Vagina (tissue), 2 donors: ENCODE measurements around the gene HSPE1. TPM values are rescaled to one million over a fixed set of nuclear protein-coding genes. Genes with fewer than 3 reads are reported as not detected.

Experiments
- DNase-seq, 2 donors: peaks; one replicate each; pipeline ENCODE4 v3.0.0-alpha.2; 2017; ENCODE audit errors: extremely low spot score in 2 of 2
- H3K27ac ChIP-seq: fragments of 200-600 bp; sonication (generic); one replicate; pipeline ENCODE4 v1.5.1; 2019
- H3K27me3 ChIP-seq: fragments of 200-600 bp; sonication (generic); one replicate; pipeline ENCODE4 v1.5.1; 2019
- H3K36me3 ChIP-seq, 2 donors: fragments of 200-600 bp; sonication (generic); one replicate each; pipeline ENCODE4 v1.5.1; 2017 to 2019
- H3K4me1 ChIP-seq: fragments of 200-600 bp; sonication (generic); one replicate; pipeline ENCODE4 v1.5.1; 2019
- H3K4me3 ChIP-seq, 2 donors: fragments of 200-600 bp; sonication (generic); 1 replicate in 1 of 2; 2 replicates in 1 of 2; pipeline ENCODE4 v1.5.1; 2016 to 2019
- H3K9me3 ChIP-seq: fragments of 200-600 bp; sonication (generic); one replicate; pipeline ENCODE4 v1.5.1; 2019
- POLR2A ChIP-seq, 2 donors: fragments of 450-650 bp; IDR thresholded peaks; one replicate each; pipeline ENCODE4 v1.6.1; 2017; ENCODE audit warnings: antibody characterized with exemption in 2 of 2, mild to moderate bottlenecking in 2 of 2, moderate library complexity in 2 of 2
- POLR2AphosphoS5 ChIP-seq, 2 donors: sonication (generic); formaldehyde crosslinking; IDR thresholded peaks; one replicate each; pipeline ENCODE4 v1.9.0; 2017; ENCODE audit warnings: antibody characterized with exemption in 2 of 2, mild to moderate bottlenecking in 2 of 2, low read depth in 1 of 2; ENCODE audit not compliant: insufficient read depth in 1 of 2
- intact Hi-C: fragments of 100-400 bp; cut with DNase I; formaldehyde crosslinking; loops from one replicate; pipeline ENCODE4 v1.15.1; 2023
- total RNA-seq: library from RNA; depleted of rRNA; stranded (reverse); fragments of >200 nt; gene quantifications from one replicate; pipeline ENCODE4 v1.2.3, GENCODE V29; 2016
- TF ChIP-seq, protein P1 (sequence below), 3 experiments: fragments of 450-650 bp in 2 of 3; fragments of 200-600 bp in 1 of 3; sonication (generic) in 1 of 3; IDR thresholded peaks; one replicate each; pipeline ENCODE4 v1.5.1; 2017 to 2019; ENCODE audit warnings: antibody characterized with exemption in 3 of 3, mild to moderate bottlenecking in 2 of 3, moderate library complexity in 2 of 3

The HSPE1 gene
- total RNA-seq, 1 donor from 2014 or later = 39.0 TPM

DNA sequence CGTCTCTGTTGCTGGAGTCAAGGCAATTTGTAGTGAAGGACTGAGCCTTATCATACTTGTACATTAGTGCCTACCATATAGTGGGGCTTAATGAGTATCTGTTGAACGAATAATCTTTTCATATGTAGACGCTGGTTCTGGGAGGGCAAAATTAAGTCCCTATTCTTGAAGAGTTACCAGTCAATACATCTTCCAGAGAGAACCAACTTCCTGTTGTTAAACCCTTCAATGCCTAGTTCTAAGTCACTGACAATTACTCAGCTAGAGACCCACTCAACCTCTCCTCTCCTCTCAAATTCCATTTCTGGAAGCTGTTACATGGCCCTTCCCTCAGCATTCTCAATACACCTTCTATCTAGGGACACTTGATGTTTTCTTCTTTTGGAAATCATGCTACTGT is 14.6 kb downstream of the HSPE1 start:
- Histone ChIP-seq H3K27me3 (no peaks in the 10 kb centered on the region), H3K27ac (peak overlapping the region; percentile 93), H3K4me3 (no peak overlapping the region), H3K4me1 (peaks cover 33% of the 10 kb centered on the region), H3K9me3 (no peaks in the 10 kb centered on the region), H3K36me3 (no peaks in the 10 kb centered on the region)
- DNase-seq = no peak
- intact Hi-C loops = no loop called here
- TF ChIP-seq, protein P1, sequence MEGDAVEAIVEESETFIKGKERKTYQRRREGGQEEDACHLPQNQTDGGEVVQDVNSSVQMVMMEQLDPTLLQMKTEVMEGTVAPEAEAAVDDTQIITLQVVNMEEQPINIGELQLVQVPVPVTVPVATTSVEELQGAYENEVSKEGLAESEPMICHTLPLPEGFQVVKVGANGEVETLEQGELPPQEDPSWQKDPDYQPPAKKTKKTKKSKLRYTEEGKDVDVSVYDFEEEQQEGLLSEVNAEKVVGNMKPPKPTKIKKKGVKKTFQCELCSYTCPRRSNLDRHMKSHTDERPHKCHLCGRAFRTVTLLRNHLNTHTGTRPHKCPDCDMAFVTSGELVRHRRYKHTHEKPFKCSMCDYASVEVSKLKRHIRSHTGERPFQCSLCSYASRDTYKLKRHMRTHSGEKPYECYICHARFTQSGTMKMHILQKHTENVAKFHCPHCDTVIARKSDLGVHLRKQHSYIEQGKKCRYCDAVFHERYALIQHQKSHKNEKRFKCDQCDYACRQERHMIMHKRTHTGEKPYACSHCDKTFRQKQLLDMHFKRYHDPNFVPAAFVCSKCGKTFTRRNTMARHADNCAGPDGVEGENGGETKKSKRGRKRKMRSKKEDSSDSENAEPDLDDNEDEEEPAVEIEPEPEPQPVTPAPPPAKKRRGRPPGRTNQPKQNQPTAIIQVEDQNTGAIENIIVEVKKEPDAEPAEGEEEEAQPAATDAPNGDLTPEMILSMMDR (IDR thresholded peaks at IDR 0.05) = no peak
- TF ChIP-seq POLR2AphosphoS5 (IDR thresholded peaks at IDR 0.05; ENCODE audit: insufficient read depth in 1 of 2, low read depth in 1 of 2) = no peak
- no peak for TF ChIP-seq POLR2A (IDR thresholded peaks at IDR 0.05)

DNA sequence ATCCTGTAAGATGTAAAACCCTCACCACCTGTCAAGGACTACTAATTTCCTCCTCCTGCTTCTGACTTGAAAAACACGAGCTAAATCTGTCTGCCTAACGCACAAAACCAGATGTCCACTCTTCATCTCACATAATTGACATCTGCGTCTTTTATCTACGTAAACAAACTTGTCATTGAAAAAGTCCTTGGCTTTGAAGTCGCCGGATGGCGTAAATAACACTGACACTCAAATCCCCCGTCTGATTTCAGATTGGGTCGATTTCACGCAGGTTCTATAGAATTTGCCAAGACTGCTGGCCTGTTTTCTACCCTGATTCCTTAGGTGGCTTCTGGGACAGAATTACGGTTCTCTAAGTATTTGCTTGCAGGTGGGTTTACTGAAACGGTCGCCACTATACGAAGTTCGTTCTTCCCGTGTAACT is 15.1 kb downstream of the HSPE1 start:
- Histone ChIP-seq H3K36me3 (no peaks in the 10 kb centered on the region), H3K4me3 (peak overlapping the region; percentile 76 to 91), H3K27ac (peak overlapping the region; percentile 93), H3K9me3 (no peaks in the 10 kb centered on the region), H3K4me1 (peaks cover 33% of the 10 kb centered on the region), H3K27me3 (no peaks in the 10 kb centered on the region)
- TF ChIP-seq, protein P1 (IDR thresholded peaks at IDR 0.05) = no peak
- TF ChIP-seq POLR2AphosphoS5 (IDR thresholded peaks at IDR 0.05; ENCODE audit: insufficient read depth in 1 of 2, low read depth in 1 of 2) = no peak
- no peak for TF ChIP-seq POLR2A (IDR thresholded peaks at IDR 0.05)
- DNase-seq = no peak
- intact Hi-C loops = no loop called here

DNA sequence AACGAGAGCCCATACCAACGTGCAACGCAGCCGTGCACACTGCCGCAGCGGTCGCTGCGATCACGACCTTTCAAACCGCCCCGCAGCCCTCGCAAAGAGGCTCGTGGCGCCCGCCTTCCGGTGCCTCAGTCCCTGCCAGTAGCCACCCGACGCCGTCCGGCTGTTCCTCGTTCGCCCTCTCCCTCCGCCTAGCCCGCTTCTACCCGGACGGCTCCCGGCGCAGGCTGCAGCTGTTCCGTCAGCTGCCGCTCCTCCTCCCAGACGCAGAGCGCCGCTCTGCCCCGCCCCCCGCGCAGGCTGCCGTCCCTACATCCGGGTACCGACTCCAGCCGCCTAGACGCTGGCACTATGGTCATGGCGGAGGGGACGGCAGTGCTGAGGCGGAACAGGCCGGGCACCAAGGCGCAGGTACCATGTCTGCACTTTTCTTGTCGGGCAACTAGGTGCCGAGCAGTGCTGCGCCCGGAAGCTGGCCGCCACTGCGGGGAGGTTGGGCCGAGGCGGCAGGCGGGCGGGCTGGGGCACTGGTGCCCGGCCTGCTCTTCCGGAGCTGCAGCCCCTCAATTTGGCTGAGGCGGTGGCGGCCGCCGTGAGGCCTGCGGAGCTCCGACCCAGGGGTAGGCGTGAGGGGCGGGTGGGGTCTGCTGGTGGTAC is 15.7 kb downstream of the HSPE1 start, which contains the start of gene MOB4:
TSS of gene MOB4 (plus strand) at position 328 of the 654 bp plus-strand sequence. CDS start at position 349, 21 bp downstream.
- Histone ChIP-seq H3K4me3 (peak within 1 kb of the TSS; percentile 76 to 91), H3K36me3 (no peaks in the 10 kb centered on the region), H3K27me3 (no peaks in the 10 kb centered on the region), H3K4me1 (peaks cover 33% of the 10 kb centered on the region), H3K27ac (peak within 1 kb of the TSS; percentile 93), H3K9me3 (no peaks in the 10 kb centered on the region)
- peak in 1 of 2 donors; percentile 94 for DNase-seq
- intact Hi-C loops = no loop called here
- TF ChIP-seq, protein P1 (IDR thresholded peaks at IDR 0.05) = no peak
- TF ChIP-seq POLR2A (IDR thresholded peaks at IDR 0.05) (peak; percentile 80 to 88), POLR2AphosphoS5 (IDR thresholded peaks at IDR 0.05; ENCODE audit: insufficient read depth in 1 of 2, low read depth in 1 of 2) (peak; percentile 95 to 98)

DNA sequence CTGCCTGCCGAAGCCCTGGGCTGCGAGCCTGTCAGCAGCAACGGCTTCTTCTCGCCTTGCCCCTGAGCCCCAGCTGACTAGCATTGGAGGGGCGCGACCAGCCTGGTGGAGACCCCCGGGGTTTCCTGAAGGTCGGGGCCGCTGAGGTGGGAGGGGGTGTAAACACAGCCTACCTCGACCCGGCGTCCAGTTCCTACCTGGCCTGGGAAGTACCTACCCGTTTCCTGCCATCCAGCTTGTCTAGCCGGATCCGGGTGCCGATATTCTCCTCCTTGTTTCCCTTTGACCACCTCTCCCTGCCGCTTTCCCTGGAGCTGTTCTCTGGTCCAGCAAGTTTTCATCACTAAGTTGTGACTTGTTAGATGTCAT is 16.2 kb downstream of the HSPE1 start:
- Histone ChIP-seq H3K4me1 (peaks cover 33% of the 10 kb centered on the region), H3K36me3 (no peaks in the 10 kb centered on the region), H3K27me3 (no peaks in the 10 kb centered on the region), H3K9me3 (no peaks in the 10 kb centered on the region), H3K27ac (peak overlapping the region; percentile 93), H3K4me3 (peak overlapping the region; percentile 76 to 91)
- intact Hi-C loops = no loop called here
- DNase-seq = no peak
- TF ChIP-seq, protein P1 (IDR thresholded peaks at IDR 0.05) = no peak
- TF ChIP-seq POLR2AphosphoS5 (IDR thresholded peaks at IDR 0.05; ENCODE audit: insufficient read depth in 1 of 2, low read depth in 1 of 2) = no peak

DNA sequence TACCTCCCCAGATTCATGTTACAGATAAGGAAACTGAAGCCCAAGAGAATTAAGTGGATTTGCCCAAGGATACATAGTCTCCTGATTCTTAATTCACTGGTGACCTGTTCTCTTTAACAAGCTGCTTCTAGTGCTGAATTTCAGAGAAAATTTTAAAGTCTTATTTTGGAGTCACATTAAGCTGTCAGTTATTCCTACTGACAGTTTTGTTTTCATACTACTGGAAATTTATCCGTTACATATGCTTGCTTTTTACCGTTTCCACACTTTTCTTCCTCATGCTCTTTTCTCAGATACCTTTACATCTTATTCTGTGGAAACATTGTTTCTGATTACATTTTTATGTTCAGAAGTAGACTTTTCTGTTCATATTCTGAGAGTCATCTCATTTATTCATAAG is 17.0 kb downstream of the HSPE1 start:
- Histone ChIP-seq H3K27ac (peak overlapping the region; percentile 93), H3K9me3 (no peaks in the 10 kb centered on the region), H3K27me3 (no peaks in the 10 kb centered on the region), H3K36me3 (no peaks in the 10 kb centered on the region), H3K4me1 (peaks cover 33% of the 10 kb centered on the region), H3K4me3 (peak overlapping the region; percentile 76 to 91)
- TF ChIP-seq, protein P1 (IDR thresholded peaks at IDR 0.05) = no peak
- no peak for TF ChIP-seq POLR2A (IDR thresholded peaks at IDR 0.05)
- DNase-seq = no peak
- intact Hi-C loops = no loop called here
